ENCODE data around the gene EIF2S2.

The EIF2S2 gene

DNA sequence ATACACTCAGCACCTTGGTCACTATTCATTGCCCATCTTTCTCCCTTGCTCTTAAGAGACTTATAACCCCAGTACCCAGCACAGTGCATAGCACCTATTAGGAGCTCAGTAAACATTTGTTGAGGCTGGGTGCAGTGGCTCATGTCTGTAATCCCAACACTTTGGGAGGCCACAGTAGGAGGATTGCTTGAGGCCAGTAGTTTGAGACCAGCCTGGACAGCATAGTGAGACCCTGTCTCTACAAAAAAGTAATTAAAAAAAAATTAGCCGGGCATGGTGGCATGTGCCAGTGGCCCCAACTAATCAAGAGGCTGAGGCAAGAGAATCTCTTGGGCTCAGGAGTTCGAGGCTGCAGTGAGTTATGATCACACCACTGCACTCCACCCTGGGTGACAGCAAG is 8.2 kb upstream of the EIF2S2 start:
- DNase-seq (ENCODE audit: low read depth) = no peak

DNA sequence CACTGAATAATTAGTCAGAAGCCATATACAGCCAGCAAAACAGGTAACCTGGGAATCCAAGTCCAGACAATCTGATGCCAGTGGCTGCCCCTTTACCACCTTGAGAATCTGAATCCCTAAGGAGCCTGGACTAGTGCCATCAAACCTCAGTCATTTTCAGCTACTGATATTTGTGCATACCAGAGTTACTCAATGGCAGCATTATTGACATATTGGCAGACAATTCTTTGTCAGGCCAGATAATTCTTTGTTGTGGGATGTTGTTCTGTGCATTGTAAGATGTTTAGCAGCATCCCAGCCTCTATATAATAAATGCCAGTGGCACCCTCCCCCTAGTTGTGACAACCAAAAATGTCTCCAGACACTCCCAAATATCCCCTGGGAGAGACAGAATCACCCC is 3.2 kb upstream of the EIF2S2 start:
- DNase-seq (ENCODE audit: low read depth) = no peak

DNA sequence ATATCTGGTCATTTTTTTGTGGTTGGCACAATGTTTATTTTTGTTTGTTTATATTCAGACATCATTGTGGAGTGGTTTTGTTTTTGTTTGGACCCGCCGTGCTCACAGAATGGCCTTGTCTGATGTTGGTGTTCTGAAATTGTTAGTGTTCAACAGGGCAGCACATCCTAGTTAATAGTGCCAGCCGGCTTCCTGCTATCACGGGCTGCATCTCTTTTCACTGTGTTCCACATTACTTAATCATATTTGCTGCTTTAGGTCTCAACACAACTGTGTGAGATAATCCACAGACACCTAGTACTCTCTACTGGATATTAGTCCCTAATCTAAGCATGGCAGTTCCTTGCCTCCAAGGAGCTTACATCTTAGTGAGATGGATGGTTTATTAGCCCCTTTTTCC is 2.8 kb upstream of the EIF2S2 start:
- no peak for DNase-seq (ENCODE audit: low read depth)

DNA sequence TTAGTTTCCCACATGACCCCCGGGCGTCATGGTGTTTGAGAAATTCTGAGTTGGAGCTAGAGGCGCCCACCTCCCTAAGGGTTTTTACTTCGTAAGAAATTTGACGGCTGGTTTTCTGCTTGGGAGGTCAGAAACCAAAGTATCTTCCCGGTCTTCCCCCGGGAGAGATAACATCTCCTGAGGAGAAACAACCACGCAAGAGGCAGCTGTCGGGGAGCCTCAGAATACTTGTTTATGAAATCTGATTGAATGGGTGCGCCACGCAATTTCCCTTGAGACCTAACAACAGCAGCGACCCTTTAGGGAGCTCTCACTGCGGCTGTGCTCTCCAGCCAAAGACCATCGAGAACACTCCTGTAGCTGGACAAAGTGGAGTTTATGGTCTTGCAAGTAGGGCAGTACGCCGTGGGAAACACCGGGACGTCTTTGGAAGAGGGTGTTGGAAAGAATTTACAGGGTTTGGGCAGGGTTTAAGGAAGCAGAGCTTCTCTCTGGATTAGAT is 608 bp upstream of the EIF2S2 start:
- no peak for DNase-seq (ENCODE audit: low read depth)

DNA sequence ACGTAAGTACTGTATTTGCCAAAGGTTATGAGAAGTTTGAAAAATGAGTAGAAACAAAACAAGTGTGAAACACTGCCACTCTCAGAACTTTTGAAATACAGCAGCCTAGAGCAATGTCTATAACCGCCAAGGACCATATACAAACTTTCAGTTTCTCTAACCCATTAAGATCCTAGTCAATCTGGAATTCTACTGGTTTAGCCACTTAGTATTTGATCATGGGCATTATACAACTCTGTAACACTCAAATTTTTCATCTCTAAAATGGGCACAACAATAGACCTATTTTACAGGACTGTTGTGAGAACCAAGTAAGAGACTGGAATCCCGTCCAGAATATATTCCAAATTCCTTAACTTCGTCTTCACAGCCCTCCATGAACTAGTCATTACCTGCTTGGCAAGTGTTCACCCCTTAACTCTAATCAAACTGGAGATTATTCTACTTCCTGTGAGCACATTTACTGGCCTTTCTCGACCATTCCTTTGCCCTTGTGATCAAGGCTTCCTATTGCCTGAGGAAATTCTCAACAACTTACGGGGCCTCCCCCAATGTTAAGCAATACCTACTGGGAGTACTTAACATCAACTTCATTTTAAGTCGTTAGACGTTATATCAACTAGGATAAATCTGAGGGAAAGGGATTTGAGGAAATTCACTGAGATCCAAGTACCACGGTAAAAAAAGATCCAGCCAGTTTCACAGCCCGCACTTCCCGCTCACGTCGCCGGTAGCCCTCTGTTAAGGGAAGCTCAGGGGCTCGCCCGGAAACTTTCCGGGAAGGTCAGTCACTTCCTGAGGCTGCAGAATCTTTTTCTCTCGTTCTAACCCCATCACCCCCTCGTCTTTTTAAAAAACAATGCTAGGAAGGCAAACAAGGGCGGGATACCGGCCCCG is 1.1 kb downstream of the EIF2S2 start:
- no peak for DNase-seq (ENCODE audit: low read depth)

DNA sequence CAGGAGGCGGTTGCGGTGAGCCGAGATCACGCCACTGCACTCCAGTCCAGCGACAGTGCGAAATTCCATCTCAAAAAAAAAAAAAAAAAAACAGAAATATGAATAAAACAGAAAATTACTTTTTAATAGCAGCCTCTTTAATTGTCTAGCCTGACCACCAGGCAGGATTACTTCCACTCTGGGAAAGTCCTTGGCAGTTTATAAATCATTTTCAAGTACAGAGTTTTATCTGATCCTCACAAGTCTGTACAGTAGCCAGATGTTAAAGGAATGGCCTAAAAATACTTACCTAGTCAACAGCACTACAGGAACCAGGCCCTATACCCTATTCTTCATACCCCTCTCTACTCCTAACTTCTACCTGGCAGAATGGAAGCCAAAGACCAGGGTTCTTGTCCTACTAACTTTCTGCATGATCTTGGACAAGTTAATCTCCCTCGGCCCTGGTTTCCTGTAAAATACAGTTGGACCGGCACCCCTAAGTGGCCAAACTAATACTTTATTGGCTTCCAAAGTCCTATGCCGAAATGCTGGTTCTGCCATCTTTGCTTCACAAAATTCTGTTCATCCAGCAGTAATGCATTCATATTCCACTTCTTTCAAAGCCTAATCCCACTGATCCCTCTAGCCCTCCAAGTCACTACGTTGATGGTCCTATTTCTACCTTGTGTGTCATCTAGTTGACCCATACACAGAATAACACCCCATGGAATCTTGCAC is 1.9 kb downstream of the EIF2S2 start:
- no peak for DNase-seq (ENCODE audit: low read depth)

DNA sequence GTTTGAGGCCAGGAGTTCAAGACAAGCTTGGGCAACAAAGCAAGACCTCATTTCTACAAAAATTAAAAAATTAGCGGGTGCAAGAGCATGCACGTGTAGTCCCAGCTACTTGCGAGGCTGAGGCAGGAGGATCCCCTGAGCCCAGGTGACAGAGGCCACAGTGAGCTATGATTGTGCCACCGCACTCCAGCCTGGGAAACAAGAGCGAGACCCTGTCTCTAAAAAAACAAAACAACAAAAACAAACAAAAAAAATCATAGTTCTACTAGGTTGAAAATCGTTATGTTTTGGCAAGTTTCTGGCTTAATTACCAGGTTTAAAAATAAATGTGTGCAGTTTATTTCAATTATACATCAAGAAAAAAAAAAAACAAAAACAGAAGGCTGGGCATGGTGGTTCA is 2.6 kb downstream of the EIF2S2 start:
- no peak for DNase-seq (ENCODE audit: low read depth)

DNA sequence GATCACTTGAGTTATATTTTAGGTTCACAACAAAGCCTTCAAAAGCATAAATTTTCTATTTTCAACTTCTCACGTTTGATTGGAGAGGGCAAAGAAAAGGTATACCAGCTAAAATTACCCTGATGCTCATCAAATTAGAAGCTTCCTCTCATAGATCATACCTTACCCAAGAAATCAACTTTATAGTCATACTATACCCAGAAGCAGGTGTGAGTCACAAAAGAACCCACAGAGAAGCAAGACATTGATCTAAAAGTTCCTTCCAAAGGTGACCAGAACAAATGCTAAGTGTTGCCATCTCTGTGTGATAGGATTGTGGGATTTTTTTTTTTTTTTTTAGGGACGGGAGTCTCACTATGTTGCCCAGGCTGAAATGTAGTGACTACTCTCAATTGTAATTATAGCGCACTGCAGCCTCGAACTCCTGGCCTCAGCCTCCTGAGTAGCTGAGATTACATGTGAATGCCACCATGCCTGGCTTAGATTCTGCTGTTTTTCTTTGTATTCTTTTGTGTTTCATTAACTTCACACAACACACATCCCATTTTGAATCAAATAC is 3.3 kb downstream of the EIF2S2 start:
- DNase-seq (ENCODE audit: low read depth) = no peak

DNA sequence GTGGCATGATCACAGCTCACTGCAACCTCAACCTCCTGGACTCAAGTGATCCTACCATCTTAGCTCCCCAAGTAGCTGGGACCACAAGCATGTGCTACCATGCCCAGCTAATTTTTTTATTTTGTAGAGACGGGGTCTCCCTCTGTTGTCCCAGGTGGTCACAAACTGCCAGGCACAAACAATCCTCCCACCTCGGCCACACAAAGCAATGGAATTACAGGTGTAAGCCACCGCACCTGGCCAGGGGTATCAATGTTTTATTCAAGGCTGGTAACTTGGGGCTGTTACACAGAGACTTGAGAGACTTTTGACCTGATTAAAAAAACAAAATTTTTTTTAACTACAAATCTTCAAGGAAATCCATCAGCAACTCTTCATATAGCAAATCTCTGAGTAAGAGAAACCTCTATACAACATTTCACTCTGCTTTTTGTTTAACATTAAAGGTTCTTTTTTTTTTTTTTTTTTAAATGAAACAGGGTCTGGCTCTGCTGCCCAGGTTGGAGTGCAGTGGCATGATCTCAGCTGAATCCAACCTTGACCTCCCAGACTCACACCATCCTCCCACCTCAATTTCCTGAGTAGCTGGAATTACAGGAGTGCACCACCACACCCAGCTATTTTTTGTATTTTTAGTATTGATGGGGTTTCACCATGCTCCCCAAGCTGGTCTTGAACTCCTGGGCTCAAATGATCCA is 5.9 kb downstream of the EIF2S2 start:
- no peak for DNase-seq (ENCODE audit: low read depth)

DNA sequence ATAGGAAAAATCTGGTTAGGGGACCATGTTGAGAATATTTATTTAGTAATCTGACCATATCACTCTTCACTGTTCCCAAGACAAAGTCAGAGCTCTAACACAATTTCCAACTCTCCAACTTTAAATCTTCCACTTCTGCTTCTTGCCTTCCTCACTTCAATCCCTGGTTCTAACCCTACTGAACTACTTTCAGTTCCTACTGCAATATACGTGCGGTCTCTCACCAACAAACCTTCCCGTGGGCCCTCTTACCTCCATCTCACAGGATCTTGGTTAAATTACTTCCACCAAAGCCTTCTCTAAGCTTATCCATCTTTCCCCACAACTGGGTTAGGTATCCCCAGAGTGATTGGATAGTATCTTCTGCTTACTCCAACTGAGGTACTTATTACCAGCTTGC is 8.0 kb downstream of the EIF2S2 start:
- no peak for DNase-seq (ENCODE audit: low read depth)

DNA sequence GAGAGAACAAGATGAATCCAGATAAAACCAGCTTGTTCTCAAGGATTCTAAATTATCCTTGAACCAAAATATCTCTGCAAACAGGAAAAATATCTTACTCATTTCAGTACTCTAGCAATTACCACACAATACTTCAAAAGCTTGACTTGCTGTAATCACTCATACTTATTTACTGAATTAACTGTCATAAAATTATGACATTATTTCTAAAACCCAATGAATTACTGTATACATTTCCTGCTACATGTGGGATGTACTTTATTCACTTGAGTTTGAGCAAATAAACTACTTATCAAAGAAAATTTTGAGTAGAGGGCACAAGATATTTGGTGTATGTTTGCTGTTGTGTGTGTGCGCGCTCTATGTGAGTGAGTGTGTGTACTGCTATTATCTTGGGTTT is 9.7 kb downstream of the EIF2S2 start:
- DNase-seq (ENCODE audit: low read depth) = no peak

DNA sequence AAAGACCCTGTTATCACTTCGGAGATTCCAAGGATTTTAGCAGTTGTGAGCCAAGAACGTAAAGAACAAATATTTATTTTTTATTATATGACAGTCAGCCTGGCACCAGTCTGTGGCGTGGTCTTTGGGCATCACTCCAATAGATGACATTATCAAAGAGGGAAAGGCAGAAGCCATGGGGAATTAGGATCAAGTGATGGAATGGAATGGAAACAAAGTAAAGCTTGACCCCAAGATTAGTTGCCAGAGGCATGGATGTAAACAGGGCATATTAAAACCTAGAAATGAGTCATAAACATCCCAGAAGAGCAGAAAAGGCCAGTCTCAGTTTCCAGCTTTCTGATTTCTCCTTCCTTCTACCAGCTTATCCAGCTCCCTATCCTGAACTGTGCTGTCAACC is 11.5 kb downstream of the EIF2S2 start:
- DNase-seq (ENCODE audit: low read depth) = no peak

DNA sequence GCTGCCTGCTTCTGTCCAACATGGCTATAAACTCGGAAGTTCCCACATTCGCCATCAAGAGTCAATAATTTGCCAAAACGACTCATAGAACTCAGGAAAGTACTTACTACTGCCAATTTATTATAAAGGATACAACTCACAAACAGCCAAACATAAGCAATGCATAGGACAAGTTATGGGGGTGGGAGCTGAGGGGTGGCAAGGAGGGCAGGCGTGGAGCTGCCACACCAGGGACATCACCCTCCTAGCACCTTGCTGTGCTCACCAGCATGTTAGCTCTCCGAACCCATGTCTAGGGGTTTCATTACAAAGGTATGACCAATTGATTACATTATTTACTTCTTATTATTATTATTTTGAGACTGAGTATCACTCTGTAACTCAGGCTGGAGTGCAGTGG is 12.4 kb downstream of the EIF2S2 start:
- no peak for DNase-seq (ENCODE audit: low read depth)

DNA sequence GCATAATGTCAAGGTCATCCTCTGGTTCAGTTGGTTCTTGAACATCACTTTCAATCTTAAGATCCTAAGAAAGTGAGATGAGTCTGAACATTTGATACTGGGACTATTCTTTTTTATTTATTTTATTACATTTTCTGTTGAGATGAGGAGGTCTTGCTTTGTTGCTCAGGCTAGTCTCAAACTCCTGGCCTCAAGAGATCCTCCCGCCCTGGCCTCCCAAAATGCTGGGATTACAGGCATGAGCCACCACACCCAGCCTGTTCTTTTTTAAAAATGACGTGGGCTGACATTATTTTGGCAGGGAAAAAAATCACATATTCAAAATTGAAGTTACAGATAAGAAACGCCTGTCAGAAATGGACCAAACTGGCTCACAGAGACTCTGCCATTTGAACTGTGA is 13.5 kb downstream of the EIF2S2 start:
- no peak for DNase-seq (ENCODE audit: low read depth)

DNA sequence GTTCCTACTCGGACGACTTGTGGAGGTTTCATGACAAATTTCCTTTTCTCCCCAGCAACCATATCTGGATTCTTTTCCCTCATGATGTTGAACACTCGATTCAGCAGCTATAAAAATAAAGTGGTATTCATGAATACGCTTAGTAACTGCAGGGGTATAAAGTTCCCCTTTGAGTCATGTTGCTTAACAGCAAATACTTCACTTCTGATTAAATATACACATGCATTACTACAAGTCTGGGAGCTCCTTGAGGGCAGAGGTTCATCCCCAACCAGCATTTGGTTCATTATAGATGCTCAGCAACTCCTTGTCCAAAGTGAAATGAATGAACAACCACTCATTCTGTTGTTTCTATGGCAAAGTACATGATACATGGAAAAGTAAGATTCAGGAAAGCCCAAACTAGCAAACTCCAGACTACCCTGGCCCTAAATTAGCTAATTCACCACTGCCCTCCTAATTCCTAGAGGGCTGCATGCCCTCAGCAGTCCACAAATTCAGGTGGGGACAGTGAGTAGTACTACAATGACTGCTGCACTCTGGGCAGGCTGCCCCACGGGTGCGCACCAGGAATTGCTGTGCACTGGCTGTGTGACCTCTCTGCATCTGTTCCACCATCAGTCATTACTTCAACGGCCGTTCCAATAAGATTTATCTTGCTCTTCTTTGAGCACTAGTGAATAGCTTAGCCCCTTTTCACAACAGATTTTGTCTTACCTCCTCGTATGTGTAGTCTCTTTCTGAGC is 15.2 kb downstream of the EIF2S2 start:
- DNase-seq (ENCODE audit: low read depth) = no peak

DNA sequence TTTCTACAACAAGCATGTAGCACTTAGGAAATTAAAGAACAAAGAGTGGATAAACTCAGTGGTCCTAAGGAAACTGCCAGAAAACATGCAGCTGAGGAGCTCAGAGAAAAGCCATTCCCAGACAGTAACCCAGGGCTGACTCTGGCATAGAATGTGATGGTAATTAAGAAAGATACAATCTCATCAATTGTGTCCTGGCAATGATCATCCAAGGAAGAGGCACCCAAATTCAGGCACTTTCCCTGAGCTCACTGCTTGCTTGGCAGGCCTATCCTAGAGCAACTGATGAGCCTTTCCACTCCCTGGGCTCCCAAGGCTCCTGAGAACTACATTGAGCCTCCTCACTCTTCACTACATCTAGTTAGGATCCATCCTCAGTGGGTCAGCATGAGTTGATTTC is 16.2 kb downstream of the EIF2S2 start:
- DNase-seq (ENCODE audit: low read depth) = no peak

DNA sequence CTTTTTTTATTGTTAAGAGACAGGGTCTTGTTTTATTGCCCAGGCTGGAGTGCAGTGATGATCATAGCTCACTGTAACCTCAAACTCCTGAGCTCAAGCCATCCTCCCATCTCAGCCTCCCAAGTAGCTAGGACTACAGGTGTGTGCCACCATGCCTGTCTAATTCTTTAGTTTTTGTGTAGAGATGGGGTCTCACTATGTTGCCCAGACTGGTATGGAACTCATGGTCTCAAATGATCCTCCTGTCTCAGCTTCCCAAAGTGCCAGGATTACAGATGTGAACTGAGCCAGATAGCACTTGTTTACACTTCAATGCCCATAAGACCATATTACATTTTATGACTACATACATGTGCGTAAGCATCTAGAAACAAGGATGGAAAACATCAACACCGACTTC is 18.1 kb downstream of the EIF2S2 start:
- DNase-seq (ENCODE audit: low read depth) = no peak

DNA sequence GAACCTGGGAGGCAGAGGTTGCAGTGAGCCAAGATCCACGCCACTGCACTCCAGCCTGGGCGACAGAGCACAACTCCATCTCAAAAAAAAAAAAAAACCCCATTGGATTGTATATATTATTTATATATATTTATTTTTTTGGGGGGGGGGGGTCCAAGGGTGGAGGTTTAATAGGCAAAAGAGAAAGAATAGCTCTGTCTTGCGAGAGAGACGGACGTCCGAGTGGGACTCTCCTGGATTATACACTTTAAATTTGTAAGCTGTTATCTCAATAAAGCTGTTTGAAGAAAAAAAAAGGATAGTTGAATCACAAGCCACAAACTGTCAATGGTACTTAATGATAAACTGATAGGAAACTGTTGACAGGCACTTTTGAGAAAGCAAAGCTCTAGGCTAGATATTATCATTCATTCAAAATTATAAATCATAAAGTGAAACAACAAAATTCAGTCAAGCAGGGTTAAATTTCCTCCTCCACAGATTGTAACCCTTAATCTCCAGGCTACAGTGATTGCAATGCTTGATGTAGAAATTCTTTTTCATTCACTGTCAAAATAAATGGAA is 20.3 kb downstream of the EIF2S2 start:
- no peak for DNase-seq (ENCODE audit: low read depth)

DNA sequence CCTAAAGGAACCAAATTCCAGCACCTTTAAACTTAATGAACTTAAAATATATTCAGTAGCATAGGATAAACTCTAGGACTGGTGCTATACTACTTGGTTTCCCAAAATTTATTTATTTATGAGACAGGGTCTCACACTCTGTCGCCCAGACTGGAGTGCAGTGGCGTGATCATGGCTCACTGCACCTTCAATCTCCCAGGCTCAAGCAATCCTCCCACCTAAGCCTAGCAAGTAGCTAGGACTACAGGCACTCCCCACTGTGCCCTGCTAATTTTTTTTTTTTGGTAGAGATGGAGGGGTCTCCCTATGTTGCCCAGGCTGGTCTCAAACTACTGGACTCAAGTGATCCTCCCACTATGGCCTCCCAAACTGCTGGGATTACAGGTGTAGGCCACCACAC is 21.4 kb downstream of the EIF2S2 start:
- DNase-seq (ENCODE audit: low read depth) = no peak

DNA sequence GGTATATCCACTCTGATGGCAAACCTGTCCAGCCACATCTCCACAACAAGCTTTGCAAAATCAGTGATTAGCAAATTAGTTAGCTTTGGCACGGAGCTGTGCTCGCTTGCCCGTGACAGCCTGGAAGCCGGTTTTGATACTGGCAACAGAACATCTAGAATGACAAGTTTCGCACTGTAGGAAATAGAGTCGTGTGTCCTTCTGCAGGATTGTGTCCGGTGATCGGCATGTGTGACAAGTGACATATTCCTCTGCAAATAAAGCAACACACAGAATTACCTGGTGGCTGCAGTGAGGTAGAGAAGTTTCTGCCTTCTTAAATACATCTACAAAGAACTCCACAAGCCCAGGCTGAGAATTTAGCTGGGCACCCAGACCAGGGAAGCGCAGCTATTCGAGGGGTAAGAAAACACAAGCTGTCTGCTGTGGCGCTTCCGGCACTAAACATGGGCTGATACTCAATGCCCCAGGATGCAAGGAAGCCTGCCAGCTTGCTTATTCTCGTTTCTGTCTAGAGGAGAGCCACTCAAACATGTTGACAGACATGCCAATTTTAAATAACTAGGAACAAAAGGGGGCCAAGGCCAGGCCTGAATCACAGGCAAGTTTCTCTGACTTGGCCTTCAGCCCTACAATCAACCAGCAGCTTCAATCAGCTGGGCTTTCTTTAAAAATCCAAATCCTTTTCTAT is 22.2 kb downstream of the EIF2S2 start:
- no peak for DNase-seq (ENCODE audit: low read depth)

DNA sequence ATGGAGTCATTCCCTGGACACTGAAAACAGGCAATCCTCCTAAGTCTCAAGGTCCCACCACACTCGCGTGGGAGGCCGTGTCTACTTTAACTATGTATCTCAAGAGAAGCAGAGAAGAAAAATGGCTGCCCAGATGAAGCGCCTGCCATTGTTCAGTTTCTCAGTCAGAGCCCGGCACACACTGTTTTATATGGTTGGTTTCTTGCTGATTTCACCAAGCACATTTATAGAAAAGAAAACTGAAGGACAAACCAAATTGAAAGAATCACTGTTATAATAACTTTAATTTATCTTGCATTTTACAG is 22.9 kb downstream of the EIF2S2 start:
- no peak for DNase-seq (ENCODE audit: low read depth)
